GM12878 (cell line): ENCODE measurements around the gene OR7D2. TPM values are rescaled to one million over a fixed set of nuclear protein-coding genes. Genes with fewer than 3 reads are reported as not detected.

Experiments
- ATAC-seq: fragments of 200-7000 bp; cut with Tn5 transposase; 3 replicates; pipeline ENCODE4 v1.9.1; 2020; ENCODE audit warnings: mild to moderate bottlenecking, moderate library complexity
- BruUV-seq: library from RNA; stranded (reverse); fragments of 400-500 nt; replicated peaks from 2 replicates; lab custom pipeline; 2021; lab: Mats Ljungman, UMichigan
- CTCF ChIA-PET: fragments of 300-600 bp; sonication (Branson Sonifier 250); formaldehyde crosslinking; extraction: SDS; loops from one replicate; lab custom pipeline; 2021; ENCODE audit warnings: inconsistent platforms; lab: Yijun Ruan, JAX
- POLR2A ChIA-PET: fragments of 350-600 bp; formaldehyde crosslinking; extraction: SDS; loops from one replicate; lab custom pipeline; 2021; ENCODE audit warnings: inconsistent platforms; lab: Charles Lee
- RAD21 ChIA-PET: fragments of 300-600 bp; sonication (Branson Sonifier 250); formaldehyde crosslinking; loops from one replicate; lab custom pipeline; 2023; ENCODE audit warnings: antibody characterized with exemption; ENCODE audit not compliant: unreplicated experiment; lab: Charles Lee
- SMC1A ChIA-PET: fragments of 300-600 bp; sonication (Branson Sonifier 250); formaldehyde crosslinking; loops from one replicate; lab custom pipeline; 2023; ENCODE audit not compliant: unreplicated experiment, uncharacterized antibody; lab: Charles Lee
- DNase-seq: peaks from one replicate; pipeline ENCODE4 v3.0.0-alpha.2; 2011; ENCODE audit warnings: low read depth, low spot score
- FAIRE-seq: peaks from 3 replicates; lab custom pipeline; 2011; peaks lifted over from hg19 to GRCh38; lab: Jason Lieb, UNC
- H2AFZ ChIP-seq: 2 replicates; pipeline ENCODE4 v1.6.0; 2011; ENCODE audit warnings: low read depth, low read length, control low read depth; ENCODE audit not compliant: control insufficient read depth
- H3K27ac ChIP-seq: 2 replicates; pipeline ENCODE4 v1.5.1; 2011; ENCODE audit warnings: control low read depth; ENCODE audit not compliant: control insufficient read depth, insufficient read depth
- H3K27me3 ChIP-seq, 2 experiments: replicated peaks in 1 of 2; 2 replicates each; pipeline versions ENCODE4 v1.6.0 to v1.6.1; 2011; ENCODE audit warnings: low read length in 1 of 2; ENCODE audit not compliant: control insufficient read depth in 2 of 2, insufficient read depth in 2 of 2
- H3K36me3 ChIP-seq, 2 experiments: 2 replicates each; pipeline ENCODE4 v1.5.1; 2011; ENCODE audit warnings: low read length in 1 of 2; ENCODE audit not compliant: control insufficient read depth in 2 of 2, insufficient read depth in 2 of 2
- H3K4me1 ChIP-seq: 2 replicates; pipeline ENCODE4 v1.6.1; 2011; ENCODE audit warnings: mild to moderate bottlenecking, low read length, moderate library complexity, mixed read lengths; ENCODE audit not compliant: control insufficient read depth, insufficient read depth
- H3K4me2 ChIP-seq: 2 replicates; pipeline ENCODE4 v1.6.0; 2011; ENCODE audit warnings: control low read depth; ENCODE audit not compliant: control insufficient read depth, insufficient read depth
- H3K4me3 ChIP-seq: fragments of 200-600 bp; sonication (generic); 2 replicates; pipeline ENCODE4 v1.5.1; 2016
- H3K79me2 ChIP-seq: 2 replicates; pipeline ENCODE4 v1.6.0; 2011; ENCODE audit warnings: low read length; ENCODE audit not compliant: control insufficient read depth, insufficient read depth
- H3K9ac ChIP-seq: 2 replicates; pipeline ENCODE4 v1.8.0; 2011; ENCODE audit warnings: low read length, control low read depth, mixed read lengths; ENCODE audit not compliant: control insufficient read depth, insufficient read depth
- H3K9me3 ChIP-seq: replicated peaks from 3 replicates; pipeline ENCODE4 v1.5.1; 2011; ENCODE audit warnings: mild to moderate bottlenecking, low read length; ENCODE audit not compliant: control insufficient read depth, insufficient read depth
- H4K20me1 ChIP-seq: 2 replicates; pipeline ENCODE4 v1.6.0; 2011; ENCODE audit not compliant: control insufficient read depth, insufficient read depth
- CHD1 ChIP-seq: IDR thresholded peaks from 2 replicates; pipeline ENCODE4 v1.6.1; 2012; ENCODE audit warnings: low read depth, low read length, improper control_type of control experiment
- HCFC1 ChIP-seq: fragments of 150-350 bp; IDR thresholded peaks from 2 replicates; pipeline ENCODE4 v1.6.1; 2014; ENCODE audit warnings: low read length
- HDAC2 ChIP-seq: fragments of 200-600 bp; sonication (generic); IDR thresholded peaks from 2 replicates; pipeline ENCODE4 v1.6.1; 2017
- NFXL1 ChIP-seq: fragments of 450-650 bp; IDR thresholded peaks from 2 replicates; pipeline ENCODE4 v1.6.1; 2017; ENCODE audit warnings: antibody characterized with exemption, mild to moderate bottlenecking, borderline replicate concordance
- PML ChIP-seq: IDR thresholded peaks from 2 replicates; pipeline ENCODE4 v1.6.1; 2012; ENCODE audit warnings: low read length, inconsistent platforms
- RAD21 ChIP-seq: IDR thresholded peaks from 2 replicates; pipeline ENCODE4 v1.6.1; 2011; ENCODE audit warnings: mild to moderate bottlenecking, low read depth, low read length, moderate library complexity; ENCODE audit not compliant: insufficient read depth
- TARDBP ChIP-seq: IDR thresholded peaks from 2 replicates; pipeline ENCODE4 v1.6.1; 2016; ENCODE audit warnings: borderline replicate concordance
- ZNF622 ChIP-seq: fragments of 450-650 bp; IDR thresholded peaks from 2 replicates; pipeline ENCODE4 v1.6.1; 2017; ENCODE audit warnings: mild to moderate bottlenecking, inconsistent platforms
- WGBS: methylation state at CpG from one replicate; pipeline ENCODE4 v1.1.6; 2016; ENCODE audit warnings: low lambda C conversion rate; ENCODE audit not compliant: insufficient replicate concordance, insufficient coverage; ENCODE audit errors: missing lambda C conversion rate; 5-methylcytosine and 5-hydroxymethylcytosine counted together
- in situ Hi-C: fragments of 300-500 bp; cut with MboI; formaldehyde crosslinking; loops from 9 replicates; pipeline ENCODE4 v1.14.3; 2018; ENCODE audit warnings: mixed read lengths
- intact Hi-C: fragments of 100-400 bp; cut with micrococcal nuclease; formaldehyde crosslinking; loops from one replicate; pipeline ENCODE4 v1.14.2; 2022; ENCODE audit not compliant: unreplicated experiment
- polyA plus RNA-seq, 11 experiments: library from polyadenylated mRNA; depleted of rRNA in 4 of 11; unstranded in 6 of 11; stranded (reverse) in 5 of 11; fragments of >200 nt; fragmentation: Nextera tagmentation in 4 of 11; fragmentation: Illumina TruSeq in 1 of 11; extraction: Ambion mirVana in 4 of 11; extraction: Trizol in 1 of 11; gene quantifications; 1 replicate in 1 of 11; 2 replicates in 10 of 11; pipeline versions ENCODE4 v1.2.1 to v1.2.3, GENCODE V29; 2011 to 2016; ENCODE audit warnings: inconsistent platforms in 2 of 11, missing spikeins in 2 of 11, low read depth in 1 of 11
- total RNA-seq, 4 experiments: library from RNA; depleted of rRNA in 3 of 4; stranded (reverse); fragments of >200 nt in 3 of 4; fragmentation: Illumina TruSeq in 1 of 4; extraction: Trizol in 1 of 4; gene quantifications; 2 replicates each; pipeline versions ENCODE4 v1.2.1 to v1.2.3, GENCODE V29; 2013 to 2021
- TF ChIP-seq, protein P1 (sequence below): IDR thresholded peaks from 2 replicates; pipeline ENCODE4 v1.6.1; 2012; ENCODE audit warnings: low read depth, low read length, improper control_type of control experiment
- TF ChIP-seq, protein P2 (sequence below): fragments of 450-650 bp; IDR thresholded peaks from 2 replicates; pipeline ENCODE4 v1.6.1; 2017; ENCODE audit warnings: borderline replicate concordance
- TF ChIP-seq, protein P3 (sequence below): fragments of 450-650 bp; formaldehyde crosslinking; IDR thresholded peaks from 2 replicates; pipeline ENCODE4 v1.4.0; 2022; ENCODE audit warnings: mild to moderate bottlenecking, moderate library complexity
- TF ChIP-seq, protein P4 (sequence below): fragments of 450-650 bp; IDR thresholded peaks from 2 replicates; pipeline ENCODE4 v1.6.1; 2014; ENCODE audit warnings: mild to moderate bottlenecking

Gene OR7D2
- total and polyA plus RNA-seq, 10 of the 15 experiments (the other 5 are each of a cell fraction or from before 2014, with no cell fraction given), result 0.04 TPM; not detected in 9

DNA sequence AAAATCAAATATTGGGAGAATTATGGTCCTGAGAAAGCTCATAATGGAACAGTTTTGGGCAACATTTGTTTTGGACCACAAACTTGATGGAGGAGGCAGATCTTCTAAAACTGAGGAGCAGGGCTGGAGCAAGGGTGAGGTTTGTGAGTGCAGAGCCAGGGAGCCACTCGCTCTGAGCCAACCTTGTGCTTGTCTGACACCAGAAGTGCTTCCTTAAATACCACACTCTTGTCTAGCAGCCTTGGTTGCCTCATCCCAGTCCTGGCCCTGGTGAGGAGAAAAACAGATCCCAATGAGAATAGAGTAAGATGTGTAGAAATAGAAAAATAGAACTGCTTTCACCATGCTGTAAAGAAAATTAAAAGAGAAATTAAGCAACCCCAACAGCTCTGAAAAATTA is 31.9 kb upstream of the OR7D2 start:
- no peak for FAIRE-seq

More for the DNA sequence above, 31.9 kb upstream of the OR7D2 start:
- peaks cover 2% of the 10 kb centered on the region; the same call in 1 of the 2 replicates for H4K20me1 ChIP-seq
- peaks cover 38% of the 10 kb centered on the region for H3K9me3 ChIP-seq
- no peaks in the 10 kb centered on the region for H3K4me1 ChIP-seq
- H3K9ac ChIP-seq, result no peak overlapping the region
- H3K36me3 ChIP-seq, result peaks cover 9 to 17% of the 10 kb centered on the region in 2 experiments
- ChIA-PET POLR2A (no interaction called here), SMC1A (no interaction called here), CTCF (no interaction called here), RAD21 (no interaction called here)
- no peak for DNase-seq
- no peak overlapping the region for H3K27ac ChIP-seq
- no peaks in the 10 kb centered on the region for H3K27me3 ChIP-seq
- H3K4me3 ChIP-seq, result no peak overlapping the region
- no peak overlapping the region for H2AFZ ChIP-seq
- peaks cover 47% of the 10 kb centered on the region for H3K79me2 ChIP-seq
- intact Hi-C loops, result no loop called here
- in situ Hi-C loops, result loop anchor here (25.0 kb wide), 1 partner anchor 1090 kb away; the partner anchor contains the start of gene S1PR2
- BruUV-seq, result no TSS peak
- no peak for TF ChIP-seq ZNF622
- no peak for TF ChIP-seq RAD21
- no peak for TF ChIP-seq NFXL1
- no peak for TF ChIP-seq CHD1
- no peak for TF ChIP-seq HDAC2
- TF ChIP-seq TARDBP, result no peak
- TF ChIP-seq, protein P1, sequence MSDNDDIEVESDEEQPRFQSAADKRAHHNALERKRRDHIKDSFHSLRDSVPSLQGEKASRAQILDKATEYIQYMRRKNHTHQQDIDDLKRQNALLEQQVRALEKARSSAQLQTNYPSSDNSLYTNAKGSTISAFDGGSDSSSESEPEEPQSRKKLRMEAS, result no peak
- TF ChIP-seq, protein P2, sequence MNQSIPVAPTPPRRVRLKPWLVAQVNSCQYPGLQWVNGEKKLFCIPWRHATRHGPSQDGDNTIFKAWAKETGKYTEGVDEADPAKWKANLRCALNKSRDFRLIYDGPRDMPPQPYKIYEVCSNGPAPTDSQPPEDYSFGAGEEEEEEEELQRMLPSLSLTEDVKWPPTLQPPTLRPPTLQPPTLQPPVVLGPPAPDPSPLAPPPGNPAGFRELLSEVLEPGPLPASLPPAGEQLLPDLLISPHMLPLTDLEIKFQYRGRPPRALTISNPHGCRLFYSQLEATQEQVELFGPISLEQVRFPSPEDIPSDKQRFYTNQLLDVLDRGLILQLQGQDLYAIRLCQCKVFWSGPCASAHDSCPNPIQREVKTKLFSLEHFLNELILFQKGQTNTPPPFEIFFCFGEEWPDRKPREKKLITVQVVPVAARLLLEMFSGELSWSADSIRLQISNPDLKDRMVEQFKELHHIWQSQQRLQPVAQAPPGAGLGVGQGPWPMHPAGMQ, result no peak
- TF ChIP-seq, protein P3, sequence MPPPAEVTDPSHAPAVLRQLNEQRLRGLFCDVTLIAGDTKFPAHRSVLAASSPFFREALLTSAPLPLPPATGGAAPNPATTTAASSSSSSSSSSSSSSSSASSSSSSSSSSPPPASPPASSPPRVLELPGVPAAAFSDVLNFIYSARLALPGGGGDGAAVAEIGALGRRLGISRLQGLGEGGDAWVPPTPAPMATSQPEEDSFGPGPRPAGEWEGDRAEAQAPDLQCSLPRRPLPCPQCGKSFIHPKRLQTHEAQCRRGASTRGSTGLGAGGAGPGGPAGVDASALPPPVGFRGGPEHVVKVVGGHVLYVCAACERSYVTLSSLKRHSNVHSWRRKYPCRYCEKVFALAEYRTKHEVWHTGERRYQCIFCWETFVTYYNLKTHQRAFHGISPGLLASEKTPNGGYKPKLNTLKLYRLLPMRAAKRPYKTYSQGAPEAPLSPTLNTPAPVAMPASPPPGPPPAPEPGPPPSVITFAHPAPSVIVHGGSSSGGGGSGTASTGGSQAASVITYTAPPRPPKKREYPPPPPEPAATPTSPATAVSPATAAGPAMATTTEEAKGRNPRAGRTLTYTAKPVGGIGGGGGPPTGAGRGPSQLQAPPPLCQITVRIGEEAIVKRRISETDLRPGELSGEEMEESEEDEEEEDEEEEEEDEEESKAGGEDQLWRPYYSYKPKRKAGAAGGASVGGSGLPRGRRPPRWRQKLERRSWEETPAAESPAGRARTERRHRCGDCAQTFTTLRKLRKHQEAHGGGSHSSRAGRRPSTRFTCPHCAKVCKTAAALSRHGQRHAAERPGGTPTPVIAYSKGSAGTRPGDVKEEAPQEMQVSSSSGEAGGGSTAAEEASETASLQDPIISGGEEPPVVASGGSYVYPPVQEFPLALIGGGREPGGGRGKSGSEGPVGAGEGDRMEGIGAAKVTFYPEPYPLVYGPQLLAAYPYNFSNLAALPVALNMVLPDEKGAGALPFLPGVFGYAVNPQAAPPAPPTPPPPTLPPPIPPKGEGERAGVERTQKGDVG (CRISPR knock-in tag), result no peak
- TF ChIP-seq, protein P4, sequence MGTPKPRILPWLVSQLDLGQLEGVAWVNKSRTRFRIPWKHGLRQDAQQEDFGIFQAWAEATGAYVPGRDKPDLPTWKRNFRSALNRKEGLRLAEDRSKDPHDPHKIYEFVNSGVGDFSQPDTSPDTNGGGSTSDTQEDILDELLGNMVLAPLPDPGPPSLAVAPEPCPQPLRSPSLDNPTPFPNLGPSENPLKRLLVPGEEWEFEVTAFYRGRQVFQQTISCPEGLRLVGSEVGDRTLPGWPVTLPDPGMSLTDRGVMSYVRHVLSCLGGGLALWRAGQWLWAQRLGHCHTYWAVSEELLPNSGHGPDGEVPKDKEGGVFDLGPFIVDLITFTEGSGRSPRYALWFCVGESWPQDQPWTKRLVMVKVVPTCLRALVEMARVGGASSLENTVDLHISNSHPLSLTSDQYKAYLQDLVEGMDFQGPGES, result no peak
- TF ChIP-seq HCFC1, result no peak
- TF ChIP-seq PML, result no peak
- ATAC-seq, result no peak
- WGBS, result 100% methylated on average over 1 of the region's 1 CpG
- no peak overlapping the region for H3K4me2 ChIP-seq
